Stimulated activated CD8-positive, alpha-beta memory T cell treated with anti-CD3 and anti-CD28 coated beads, Interleukin-7, amount 100 ng/mL, for 24 hours (primary cell): ENCODE results near the gene STEAP4.
"Not testable (repeated sequence)": the region's sequence is repeated elsewhere in the genome, so short reads cannot be mapped to it uniquely, and the experiment has no call there.

Experiments used
- DNase-seq: peaks from one replicate; pipeline ENCODE4 v3.0.0-alpha.2; 2020; ENCODE audit warnings: low read depth

STEAP4 gene

DNA sequence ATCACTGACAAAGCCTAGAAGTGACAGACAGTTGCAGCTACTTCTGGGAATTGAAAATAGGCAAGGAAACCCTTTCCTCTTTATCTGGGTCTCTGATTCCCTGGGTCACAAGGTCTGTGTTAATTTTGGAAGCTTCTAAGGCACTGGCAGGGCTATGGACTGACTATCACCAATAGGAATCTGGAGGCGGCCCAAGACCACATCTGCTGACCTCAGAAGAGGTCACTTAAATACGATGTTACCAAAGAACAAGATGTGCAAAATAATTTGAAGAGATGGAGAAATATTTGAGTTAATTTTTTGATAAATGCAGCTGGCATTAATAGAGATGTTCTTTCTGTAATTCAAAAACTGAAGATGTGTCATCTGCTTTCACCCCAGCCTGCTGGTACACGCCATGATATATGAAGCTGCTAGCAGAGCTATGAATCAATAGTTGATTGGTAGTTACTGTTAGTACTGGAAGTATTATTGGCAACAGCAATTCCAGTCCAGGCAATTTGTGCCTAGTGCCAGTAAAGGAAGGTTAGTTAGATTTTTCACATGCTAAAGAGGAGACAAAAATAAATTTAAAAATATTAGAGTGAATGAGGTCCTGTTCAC is 5.5 kb upstream of the STEAP4 start:
- DNase-seq = no peak

DNA sequence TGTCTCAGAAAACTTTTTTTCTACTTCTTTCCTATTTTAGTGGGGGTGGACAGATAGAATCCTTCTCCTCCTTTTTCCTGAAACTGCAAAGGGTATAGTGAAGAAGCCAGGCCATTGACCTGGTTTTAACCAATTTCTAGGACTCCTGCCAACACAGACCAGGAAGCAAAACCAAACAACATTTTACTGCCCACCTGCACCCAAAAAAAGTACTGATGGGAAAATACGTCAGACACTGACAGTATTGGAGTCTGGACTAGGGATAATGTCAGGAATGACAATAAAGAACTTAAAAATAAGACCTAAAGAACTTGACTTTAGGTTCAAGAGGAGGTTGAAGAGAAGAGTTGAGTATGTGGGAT is 5.0 kb upstream of the STEAP4 start:
- DNase-seq = no peak

DNA sequence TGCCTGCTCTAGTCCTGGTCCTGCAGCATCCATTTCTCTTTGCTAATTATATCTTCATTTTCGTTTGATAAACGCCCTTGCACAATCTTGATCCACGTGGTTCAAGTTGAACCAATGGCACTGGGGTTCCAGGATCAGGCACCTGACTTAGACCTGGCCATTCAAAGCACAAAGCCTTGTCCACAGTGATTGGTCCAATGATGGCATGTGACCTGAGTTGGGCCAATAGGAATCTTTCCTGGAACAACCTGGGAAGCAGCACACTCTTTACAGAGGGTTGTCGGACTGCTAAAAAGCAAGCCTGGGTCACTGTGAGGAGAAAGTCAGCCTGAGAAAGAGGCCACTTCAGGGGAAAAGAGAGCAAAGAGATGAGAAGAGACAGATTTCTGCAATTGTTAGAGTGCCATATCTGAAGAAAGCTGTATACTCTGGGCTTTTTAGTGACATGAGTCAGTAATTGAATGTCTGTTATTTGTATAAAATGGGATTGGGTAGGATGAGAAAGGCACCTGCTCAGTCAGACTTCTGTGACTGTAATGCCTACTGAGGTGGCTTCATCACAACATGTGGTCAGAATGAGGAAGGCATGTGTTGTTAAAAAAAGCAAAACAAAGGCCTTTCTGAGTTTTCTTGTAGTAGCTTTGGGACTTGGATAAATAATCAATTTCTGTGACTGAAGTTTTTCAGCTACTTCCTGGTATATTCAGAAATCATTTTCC is 4.4 kb upstream of the STEAP4 start:
- no peak for DNase-seq

DNA sequence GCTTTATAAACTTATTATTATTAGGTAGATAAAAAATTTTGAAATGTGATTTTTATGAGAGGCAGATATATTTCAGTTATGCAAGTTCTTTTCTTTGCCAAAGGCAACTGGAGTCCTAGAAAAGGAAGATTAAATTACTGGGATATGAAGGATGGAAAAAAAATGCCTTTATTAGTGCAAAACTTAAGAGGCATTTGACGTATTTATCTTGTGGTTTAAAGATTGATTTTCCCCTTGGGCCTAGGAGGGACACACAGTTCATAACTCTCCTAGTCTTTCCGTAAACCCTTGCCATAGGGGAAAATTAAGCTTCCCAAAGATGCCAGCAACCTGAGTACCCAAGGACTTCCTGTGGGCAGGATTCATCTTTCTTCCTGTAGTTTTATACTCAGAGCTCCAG is 3.1 kb upstream of the STEAP4 start:
- DNase-seq = no peak

DNA sequence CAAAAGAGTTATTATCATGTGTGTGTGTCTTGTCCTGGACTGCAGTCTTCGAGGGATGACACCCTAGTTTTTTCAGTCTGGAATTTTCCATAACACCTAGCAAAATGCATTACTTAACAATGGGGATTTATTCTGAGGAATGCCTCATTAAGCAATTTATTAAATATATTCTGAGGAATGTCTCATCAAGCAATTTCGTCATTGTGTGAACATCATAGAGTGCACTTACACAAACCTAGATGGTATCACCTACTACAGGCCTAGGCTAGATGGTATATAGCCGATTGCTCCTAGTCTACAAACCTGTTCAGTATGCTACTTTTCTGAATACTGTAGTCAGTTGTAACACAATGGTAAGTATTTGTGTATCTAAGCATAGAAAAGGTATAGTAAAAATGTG is 1.1 kb upstream of the STEAP4 start:
- DNase-seq = no peak

DNA sequence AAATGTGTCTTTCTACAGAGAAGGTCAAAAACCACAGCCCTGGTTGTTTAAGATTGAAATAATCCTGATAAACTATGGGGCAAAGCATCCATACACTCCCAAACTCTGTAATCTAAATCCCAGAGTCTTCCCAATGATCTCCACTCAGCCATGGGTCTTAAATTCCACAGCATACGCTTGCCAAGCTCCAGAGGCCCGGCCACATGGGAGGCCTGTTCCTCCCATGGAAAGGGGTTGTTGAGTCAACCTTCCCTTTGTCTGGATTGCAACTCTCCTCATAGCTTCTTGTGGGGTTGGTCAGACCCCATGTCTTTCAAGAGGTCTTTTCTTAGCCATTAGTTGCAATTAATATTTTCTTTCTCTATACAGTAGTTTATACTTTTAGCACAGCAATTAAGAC is 718 bp upstream of the STEAP4 start:
- DNase-seq = no peak

DNA sequence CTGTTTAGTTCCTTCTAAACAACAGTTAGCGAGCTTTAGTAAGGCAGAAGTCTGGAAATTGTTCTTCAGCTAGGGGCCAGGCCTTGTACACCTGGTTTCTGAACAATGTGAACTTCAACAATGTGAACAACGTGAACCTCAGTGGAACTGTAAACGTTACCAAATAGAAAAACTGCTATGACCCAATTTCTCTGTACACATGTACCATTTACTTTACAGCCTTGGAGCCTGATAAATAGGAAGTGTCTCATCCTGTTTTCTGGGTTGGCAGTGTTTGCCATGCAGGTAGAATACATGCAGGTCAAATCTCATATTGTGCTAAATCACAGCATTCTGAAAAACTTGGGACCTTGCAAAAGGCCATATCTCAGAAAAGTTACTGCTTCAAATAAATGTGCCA is 1.6 kb downstream of the STEAP4 start:
- DNase-seq = no peak

DNA sequence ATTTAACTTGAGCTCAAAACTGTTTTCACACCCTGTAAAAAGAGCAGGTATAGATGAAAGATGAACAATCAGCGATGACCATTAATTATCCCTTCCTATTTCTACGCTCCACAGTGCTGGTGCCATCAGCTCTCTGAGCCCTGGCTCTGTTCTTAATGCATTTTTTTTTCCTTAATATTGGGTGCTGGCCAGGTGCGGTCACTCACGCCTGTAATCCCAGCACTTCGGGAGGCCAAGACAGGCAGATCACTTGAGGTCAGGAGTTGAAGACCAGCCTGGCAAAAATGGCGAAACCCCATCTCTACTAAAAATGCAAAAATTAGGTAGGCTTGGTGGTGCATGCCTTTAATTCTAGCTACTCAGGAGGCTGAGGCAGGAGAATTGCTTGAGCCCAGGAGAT is 4.2 kb downstream of the STEAP4 start:
- DNase-seq = no peak

DNA sequence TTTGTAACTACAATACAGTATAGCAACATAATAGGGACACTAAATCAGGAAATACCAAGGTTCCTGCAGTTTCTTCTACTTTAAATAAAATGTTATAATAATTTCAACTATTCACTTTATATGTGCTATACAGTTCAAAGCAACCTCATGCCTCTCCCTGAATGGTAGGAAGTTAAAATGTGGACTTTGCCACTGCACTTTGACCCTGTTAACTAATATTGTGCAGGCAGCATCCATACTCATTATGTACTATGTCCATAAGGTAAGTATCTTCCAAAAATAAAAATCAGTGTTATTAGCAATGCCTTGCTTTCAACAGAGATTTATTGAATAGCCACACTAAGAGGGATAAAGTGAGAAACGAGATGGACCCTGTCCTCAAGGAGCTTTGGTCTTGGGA is 4.8 kb downstream of the STEAP4 start:
- no peak for DNase-seq

DNA sequence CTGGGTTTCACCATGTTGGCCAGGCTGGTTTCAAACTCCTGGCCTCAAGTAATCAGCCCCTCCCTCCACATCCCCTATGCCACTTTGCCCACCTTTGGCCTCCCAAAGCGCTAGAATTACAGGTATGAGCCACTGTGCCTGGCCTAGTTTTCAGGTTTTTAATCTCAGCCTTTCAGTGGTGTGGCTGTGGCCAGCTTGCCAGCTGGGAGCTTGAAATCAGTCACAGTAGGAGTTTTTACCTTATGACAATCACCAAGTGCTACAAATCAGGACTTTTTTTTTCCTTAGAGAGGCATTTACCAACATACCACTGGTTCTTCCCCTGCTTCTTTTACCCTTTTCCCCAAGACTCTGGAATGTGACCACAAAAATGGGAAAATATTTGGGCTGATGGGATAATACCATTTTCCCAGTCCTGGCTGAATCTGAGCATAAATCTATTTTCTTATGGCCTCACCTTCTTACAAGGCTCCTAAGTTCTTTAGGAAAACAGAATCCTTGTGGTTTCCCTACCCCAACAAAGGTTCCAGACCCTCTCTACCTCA is 6.2 kb downstream of the STEAP4 start:
- no peak for DNase-seq

DNA sequence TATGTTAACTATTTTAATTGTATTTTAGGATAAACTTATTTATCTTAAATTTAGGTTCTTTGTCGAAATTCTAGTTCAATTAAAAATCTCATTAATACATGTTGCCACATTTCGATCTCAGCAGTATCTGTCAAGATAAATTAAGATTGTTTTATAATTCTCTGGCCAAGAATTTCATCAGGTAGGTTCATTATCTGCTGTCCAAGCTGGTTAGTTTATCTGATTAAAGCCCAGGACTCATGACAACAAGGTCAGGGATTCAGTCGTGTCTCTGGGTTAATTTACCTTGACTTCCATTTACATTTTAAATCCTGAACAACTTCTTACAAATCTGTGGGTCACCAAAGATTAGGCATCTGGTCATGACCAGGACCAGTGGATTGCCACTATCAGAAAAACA is 7.6 kb downstream of the STEAP4 start:
- DNase-seq = no peak

DNA sequence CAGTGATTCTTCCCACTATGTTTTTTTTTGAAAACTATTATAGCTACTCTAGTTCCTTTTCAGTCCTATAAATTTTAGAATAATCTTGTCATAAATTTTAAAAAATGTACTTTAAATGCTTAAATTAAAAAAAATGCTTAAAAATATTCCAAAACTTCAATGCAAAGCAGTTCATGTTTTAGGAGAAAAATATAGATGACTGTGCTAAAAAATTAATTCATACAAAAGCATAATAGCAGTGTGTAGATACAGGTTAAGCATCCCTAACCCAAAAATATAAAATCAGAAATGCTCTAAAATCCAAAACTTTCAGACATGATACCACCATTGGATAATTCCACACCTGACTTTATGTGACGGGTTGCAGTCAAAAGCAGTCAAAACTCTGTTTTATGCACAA is 12.8 kb downstream of the STEAP4 start:
- no peak for DNase-seq

DNA sequence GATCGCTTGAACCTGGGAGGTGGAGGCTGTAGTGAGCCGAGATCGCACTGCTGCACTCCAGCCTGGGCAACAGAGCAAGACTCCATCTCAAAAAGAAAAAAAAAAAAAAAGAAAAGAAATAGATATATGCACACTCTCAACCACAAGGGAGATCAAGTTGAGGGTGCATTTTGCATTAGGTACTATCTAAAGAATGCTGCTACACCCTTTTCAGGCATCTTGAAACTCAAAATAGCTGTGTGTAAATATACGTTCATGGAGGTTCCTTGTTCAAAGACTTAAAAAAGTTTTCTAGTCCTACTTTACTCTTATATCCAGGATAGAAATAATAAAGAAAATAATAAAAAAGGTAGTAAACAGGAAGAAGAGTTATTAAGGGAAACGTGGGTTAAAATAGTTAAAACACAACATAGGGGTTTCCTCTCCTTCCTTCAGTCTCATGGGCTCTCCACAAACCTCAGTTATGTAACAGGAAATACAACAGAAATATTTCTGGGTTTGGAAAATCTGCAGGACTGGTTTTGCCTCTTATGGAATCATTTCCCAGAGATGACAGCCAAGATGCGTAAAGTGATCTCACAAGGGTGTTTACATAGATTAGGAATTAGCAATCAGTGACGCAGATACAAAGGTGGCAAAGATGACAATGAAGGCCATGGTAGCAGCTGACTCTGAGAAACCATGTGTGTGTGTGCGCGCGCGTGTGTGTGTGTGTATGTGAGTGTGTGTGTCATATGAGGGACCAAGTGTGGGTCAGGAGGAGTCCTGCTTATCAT is 15.1 kb downstream of the STEAP4 start:
- DNase-seq = no peak

DNA sequence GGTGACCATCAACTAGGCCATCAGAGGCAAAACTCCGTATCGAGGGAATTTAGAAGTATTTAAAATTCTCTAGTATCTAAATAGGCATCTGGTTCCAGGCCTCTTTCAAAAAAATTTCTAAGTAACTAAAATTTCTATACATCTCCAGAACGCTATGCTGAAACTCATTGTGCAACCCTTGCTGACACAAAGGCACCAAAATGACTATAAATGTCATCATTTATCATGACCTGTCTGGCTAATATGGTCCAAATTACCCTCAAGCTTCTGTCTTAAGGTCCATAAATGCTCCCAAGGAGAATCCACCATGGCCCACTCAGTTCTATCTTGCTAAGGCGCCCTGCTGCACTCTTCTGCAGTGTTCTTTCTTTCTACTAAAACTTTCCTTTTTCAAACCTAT is 16.2 kb downstream of the STEAP4 start:
- no peak for DNase-seq

DNA sequence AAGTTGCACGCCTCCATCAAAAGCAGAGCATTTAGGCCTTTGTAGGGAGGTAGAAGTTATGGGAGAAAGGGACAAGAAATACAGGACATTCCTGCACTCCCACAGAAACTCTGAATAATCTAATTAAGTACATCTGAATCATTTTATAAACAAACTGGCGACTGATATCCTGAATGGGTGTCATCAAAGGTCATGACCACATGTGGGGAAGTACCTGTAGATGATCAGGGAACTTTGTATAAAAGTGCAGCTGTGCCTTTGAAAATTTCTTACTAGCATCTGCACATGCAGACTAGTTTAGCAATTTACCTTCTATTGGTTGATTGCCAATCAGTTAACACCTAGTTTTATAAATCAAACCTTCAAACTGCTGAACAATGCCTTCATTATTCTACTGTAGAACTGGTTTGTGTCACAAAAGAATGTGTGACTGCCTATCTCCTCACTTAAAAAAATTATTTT is 17.1 kb downstream of the STEAP4 start:
- no peak for DNase-seq

DNA sequence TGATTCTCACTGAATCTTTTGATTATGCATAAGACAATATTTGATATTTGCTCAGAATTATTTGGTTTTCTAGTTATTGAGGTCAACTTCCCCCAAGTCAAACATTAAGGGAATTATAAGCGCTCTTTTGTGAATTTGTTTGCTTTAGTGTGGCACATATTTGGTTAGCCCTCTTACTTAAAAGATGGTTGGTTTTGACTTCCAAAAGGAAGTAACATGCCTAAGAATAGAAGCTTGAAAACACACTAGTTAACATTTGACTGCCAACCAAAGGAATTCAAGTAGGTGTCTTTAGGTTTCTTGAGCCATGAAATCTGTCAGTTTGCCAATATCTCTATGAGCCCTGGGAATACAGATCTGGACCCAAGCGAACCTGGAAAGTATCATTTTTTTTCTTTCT is 24.9 kb downstream of the STEAP4 start:
- no peak for DNase-seq

DNA sequence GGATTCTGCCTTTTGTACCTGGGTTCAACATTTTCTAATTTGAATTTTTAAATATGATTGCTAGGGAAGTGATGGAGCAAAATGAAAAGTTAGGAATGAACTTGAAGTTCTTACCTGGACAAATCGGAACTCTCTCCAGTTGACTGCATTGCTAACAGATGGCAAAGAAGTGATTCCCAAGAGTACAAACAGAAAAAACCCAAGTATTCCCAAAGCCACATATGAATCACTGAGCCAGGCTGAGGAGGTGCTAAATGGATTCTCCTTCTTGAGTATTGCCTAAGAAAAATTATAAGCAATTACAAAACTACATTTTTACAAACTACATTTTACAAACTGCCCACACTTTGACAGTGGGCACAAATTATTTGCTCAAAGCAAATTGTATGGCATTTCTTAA is 25.9 kb downstream of the STEAP4 start:
- DNase-seq = no peak

DNA sequence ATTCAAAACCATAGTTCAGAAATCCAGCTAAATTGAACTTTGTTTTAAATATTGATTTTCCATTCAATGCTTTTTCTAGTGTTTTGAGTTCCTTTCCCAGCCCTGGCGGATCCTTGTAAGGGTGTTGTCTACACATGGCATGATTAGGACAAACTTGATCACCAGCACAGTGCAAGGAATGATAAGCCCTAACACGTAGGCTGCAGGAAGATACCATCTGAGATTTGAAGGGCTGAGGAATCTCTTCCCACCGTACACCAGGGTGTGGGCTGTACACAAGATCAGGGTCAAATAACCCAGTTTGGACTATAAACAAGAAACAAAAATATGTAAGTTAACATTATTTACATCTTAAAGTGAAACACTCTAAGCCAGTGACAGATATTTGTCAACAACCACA is 27.4 kb downstream of the STEAP4 start:
- DNase-seq = no peak

DNA sequence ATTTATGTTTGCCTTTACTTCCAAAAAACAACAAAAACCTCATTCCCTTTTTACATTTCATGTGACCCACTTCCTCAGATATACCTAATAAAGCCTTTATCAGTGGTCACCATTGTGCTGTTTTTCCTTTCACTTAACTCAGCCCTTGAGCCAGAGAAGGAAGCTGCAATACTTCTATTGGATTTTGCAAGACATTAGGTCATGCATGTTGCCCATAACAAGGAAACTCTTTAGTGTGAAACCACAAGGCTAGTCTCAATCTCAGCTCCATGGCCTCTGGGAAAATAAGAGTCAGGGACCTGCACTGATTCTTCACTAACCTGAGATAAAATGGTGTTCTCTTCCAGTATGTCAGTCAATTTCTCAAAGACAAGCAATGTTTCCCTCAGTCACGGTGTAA is 27.8 kb downstream of the STEAP4 start:
- no peak for DNase-seq

DNA sequence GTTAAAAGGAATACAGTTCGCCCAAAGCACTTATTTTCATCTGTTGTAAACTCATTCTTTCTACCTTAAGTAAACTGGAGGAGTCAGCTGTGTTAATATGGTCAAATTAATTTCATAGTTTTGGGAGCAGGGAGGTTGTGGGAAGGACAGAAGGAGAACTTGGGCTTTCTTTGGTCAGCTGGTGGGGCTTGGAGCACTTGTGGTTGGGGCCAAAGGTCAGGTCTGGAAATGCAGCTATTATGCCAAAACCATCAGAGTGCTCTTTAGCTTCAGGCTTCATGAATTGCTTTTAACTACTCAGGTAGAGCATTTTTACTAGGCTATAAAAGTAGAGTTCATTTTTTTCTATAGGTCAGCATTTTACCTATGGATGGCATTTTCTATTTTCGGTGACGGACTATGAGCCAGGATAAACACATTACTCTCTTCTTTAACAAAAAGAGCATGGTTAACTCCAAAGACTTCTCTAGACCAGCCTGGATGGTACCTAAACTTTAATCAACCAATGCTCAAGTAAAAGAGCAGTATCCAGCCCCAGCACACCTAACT is 30.0 kb downstream of the STEAP4 start:
- no peak for DNase-seq

DNA sequence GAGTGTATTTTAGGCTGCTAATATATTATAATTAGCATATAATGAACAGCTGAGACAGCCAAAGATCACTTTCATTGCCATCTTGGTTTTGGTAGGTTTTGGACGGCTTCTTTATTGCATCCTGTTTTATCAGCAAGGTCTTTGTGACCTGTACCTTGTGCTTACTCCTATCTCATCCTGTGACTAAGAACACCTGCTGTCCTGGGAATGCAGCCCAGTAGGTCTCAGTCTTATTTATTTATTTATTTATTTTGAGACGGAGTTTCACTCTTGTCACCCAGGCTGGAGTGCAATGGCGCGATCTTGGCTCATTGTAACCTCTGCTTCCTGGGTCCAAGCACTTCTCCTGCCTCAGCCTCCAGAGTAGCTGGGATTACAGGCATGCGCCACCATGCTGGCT is 31.8 kb downstream of the STEAP4 start:
- DNase-seq = not testable (repeated sequence)

DNA sequence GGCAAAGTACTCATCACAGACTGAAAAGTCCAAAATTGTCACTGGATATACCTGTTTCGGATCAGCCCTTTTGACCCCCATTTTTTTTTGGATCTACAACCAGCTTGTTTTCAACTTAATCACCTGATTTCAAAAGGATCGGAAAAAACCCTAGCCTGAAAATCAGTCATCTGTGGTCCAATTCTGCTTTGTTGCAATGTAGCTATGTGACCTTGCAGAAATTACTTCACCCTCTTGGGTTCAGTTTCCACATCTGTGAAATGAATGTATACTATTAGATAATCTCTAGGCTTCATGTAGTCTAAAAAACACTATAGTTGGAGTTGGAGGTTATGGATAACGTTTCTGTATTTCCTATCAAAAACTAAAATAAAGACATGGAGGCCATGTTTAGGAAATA is 37.1 kb downstream of the STEAP4 start:
- DNase-seq = no peak

DNA sequence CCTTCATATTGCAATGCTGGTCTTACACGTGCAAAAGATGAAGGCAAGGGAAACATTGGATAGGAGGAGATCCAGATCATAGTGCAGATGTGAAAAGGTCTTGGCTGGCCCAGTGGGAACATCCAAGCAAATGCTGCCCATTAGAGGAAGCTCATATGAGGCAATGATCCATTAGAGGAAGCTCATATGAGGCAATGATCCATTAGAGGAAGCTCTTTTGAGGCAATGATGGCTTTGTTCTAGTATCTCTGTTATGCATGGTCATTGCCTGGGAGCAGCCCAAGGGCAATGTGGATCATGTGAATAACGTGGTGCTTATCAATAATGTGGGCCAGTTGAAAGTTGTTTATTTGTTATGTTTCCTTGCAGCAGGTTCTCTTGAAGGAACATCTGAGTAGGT is 37.8 kb downstream of the STEAP4 start:
- DNase-seq = no peak
